Measurements from ENCODE around the gene CBX5. TPM values are rescaled to one million over a fixed set of nuclear protein-coding genes. Genes with fewer than 3 reads are reported as not detected.

The CBX5 gene
- total and polyA plus RNA-seq, 9 of the 15 experiments (the other 6 are each of a cell fraction or from before 2014, with no cell fraction given): 32.6 to 102 (median 59.2) TPM

- no peak for TF ChIP-seq DIDO1 (tag; IDR thresholded peaks at IDR 0.05; ENCODE audit: low read depth)
- peak; percentile 25; the same call in 1 of the 2 replicates for TF ChIP-seq FOSL1 (tag; conservative IDR thresholded peaks at IDR 0.05)
- TF ChIP-seq ZNF384 (IDR thresholded peaks at IDR 0.05; ENCODE audit: low read depth, low read length): peak; percentile 99
- peak in 1 of 3 experiments; percentile 46 for TF ChIP-seq YY1 (IDR thresholded peaks at IDR 0.05; ENCODE audit: borderline replicate concordance in 1 of 3, control insufficient read depth in 1 of 3, extremely low read depth in 1 of 3, insufficient read depth in 3 of 3, insufficient read length in 1 of 3, insufficient replicate concordance in 2 of 3, low read depth in 1 of 3, low read length in 2 of 3)
- no peak for TF ChIP-seq ATF1 (CRISPR knock-in tag; IDR thresholded peaks at IDR 0.05)
- TF ChIP-seq ATF1 (tag; IDR thresholded peaks at IDR 0.05): peak; percentile 48
- no peak for TF ChIP-seq TARDBP (IDR thresholded peaks at IDR 0.05)
- TF ChIP-seq CTCF (IDR thresholded peaks at IDR 0.05 in 2 of 3, conservative IDR thresholded peaks at IDR 0.05 in 1 of 3; ENCODE audit: insufficient read depth in 2 of 3, low read depth in 1 of 3, low read length in 3 of 3): peak; percentile 86 to 96 (median 94)
- TF ChIP-seq SOX6 (IDR thresholded peaks at IDR 0.05): 0 out of 2 replicates have a peak, but pooled peaks have one; percentile 28
- TF ChIP-seq KDM5B (IDR thresholded peaks at IDR 0.05; ENCODE audit: insufficient replicate concordance, low read depth, low read length): no peak
- TF ChIP-seq TFAP4 (CRISPR knock-in tag; IDR thresholded peaks at IDR 0.05; ENCODE audit: borderline replicate concordance): peak; percentile 63; the same call in 1 of the 2 replicates
- TF ChIP-seq ZSCAN32 (CRISPR knock-in tag; IDR thresholded peaks at IDR 0.05): 0 out of 2 replicates have a peak, but pooled peaks have one; percentile 27
- TF ChIP-seq CEBPZ (IDR thresholded peaks at IDR 0.05; ENCODE audit: borderline replicate concordance, low read depth, low read length): no peak
- no peak for TF ChIP-seq JUNB (CRISPR knock-in tag; conservative IDR thresholded peaks at IDR 0.05)
- TF ChIP-seq TRIM24 (IDR thresholded peaks at IDR 0.05): peak; percentile 60 to 65
- no peak for TF ChIP-seq ZSCAN29 (IDR thresholded peaks at IDR 0.05)
- TF ChIP-seq POLR3G (IDR thresholded peaks at IDR 0.05; ENCODE audit: extremely low read depth, insufficient read length, insufficient replicate concordance): no peak
- no peak for TF ChIP-seq PYGO2 (tag; IDR thresholded peaks at IDR 0.05)
- TF ChIP-seq HDAC1 (IDR thresholded peaks at IDR 0.05): 0 out of 4 replicates have a peak, but pooled peaks of 1 of the 2 experiments have one; percentile 20
- peak; percentile 55 for TF ChIP-seq HNRNPLL (IDR thresholded peaks at IDR 0.05; ENCODE audit: low read depth, low read length, poor library complexity, severe bottlenecking)
- TF ChIP-seq ELF1 (tag; IDR thresholded peaks at IDR 0.05): 0 out of 2 replicates have a peak, but pooled peaks have one; percentile 3
- peak in 1 of 2 experiments; percentile 27; a peak in 1 of 4 replicates for TF ChIP-seq ARNT (IDR thresholded peaks at IDR 0.05)
These were observed 62.9 kb downstream of the CBX5 start (continued) for GRCh38 chr12:54216797-54217661.
